Motor neuron (in vitro differentiated cells): ENCODE measurements around the gene ZNF439. TPM values are rescaled to one million over a fixed set of nuclear protein-coding genes. Genes with fewer than 3 reads are reported as not detected.
"Not testable (repeated sequence)": the region's sequence is repeated elsewhere in the genome, so short reads cannot be mapped to it uniquely, and the experiment has no call there.

Experiments used
- ATAC-seq, 8 experiments: fragments of 200-7000 bp; cut with Tn5 transposase; replicated peaks in 6 of 8; 2 replicates each; pipeline ENCODE4 v1.8.0; 2021; ENCODE audit warnings: mild to moderate bottlenecking in 8 of 8, moderate library complexity in 8 of 8
- H3K27ac ChIP-seq, 2 donors: fragments of 250-450 bp; sonication (Bioruptor Pico); 2 replicates each; pipeline ENCODE4 v1.9.0; 2021; ENCODE audit warnings: antibody characterized with exemption in 2 of 2, mild to moderate bottlenecking in 2 of 2, moderate library complexity in 1 of 2
- H3K4me1 ChIP-seq, 2 donors: fragments of 250-450 bp; sonication (Bioruptor Pico); replicated peaks in 1 of 2; 2 replicates each; pipeline ENCODE4 v1.6.1; 2021; ENCODE audit warnings: antibody characterized with exemption in 2 of 2, mild to moderate bottlenecking in 2 of 2, moderate library complexity in 1 of 2
- H3K4me3 ChIP-seq, 5 donors: fragments of 250-450 bp; sonication (Bioruptor Pico); 2 replicates each; pipeline ENCODE4 v1.9.0; 2021; ENCODE audit warnings: antibody characterized with exemption in 5 of 5, mild to moderate bottlenecking in 5 of 5, moderate library complexity in 4 of 5
- WGBS, 10 experiments: fragments of 450-650 bp; shearing (Covaris generic); methylation state at CpG; one replicate each; pipeline ENCODE4 v1.0.0; 2022; 5-methylcytosine and 5-hydroxymethylcytosine counted together
- in situ Hi-C, 9 experiments: fragments of 400-800 bp; cut with MboI; loops; one replicate each; pipeline ENCODE4 v1.15.0; 2021; ENCODE audit warnings: low sequenced_read_pairs in 9 of 9, low pct_unique_long_range_greater_than_20kb in 2 of 9; ENCODE audit not compliant: unreplicated experiment in 9 of 9
- total RNA-seq, 8 experiments: library from RNA; unstranded; fragments of 300-600 nt; gene quantifications; 2 replicates each; pipeline versions ENCODE4 v1.2.3 to v1.2.4, GENCODE V29; 2022

Gene ZNF439
- total RNA-seq, 8 experiments from 2014 or later, result 1.7 to 19.2 (median 11.0) TPM

DNA sequence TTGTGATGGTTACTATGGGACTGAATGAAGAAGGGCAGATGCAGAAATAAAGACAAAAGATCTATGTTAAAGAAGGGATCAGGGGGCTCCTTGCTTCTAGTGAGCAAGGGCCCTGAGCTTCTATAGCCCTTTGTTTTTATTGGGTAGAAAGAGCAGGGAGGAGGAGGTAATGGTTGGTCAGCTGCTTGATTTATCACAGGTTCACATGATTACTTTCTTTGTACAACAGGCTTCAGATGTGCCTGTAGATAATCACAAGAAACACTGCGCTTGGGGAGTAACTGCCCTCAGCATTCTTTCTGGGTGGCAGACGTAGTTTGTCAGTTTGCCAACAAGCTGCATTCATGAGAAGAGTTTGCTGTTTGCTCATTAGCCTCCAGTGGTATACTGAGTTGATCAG lies 4.8 kb upstream of the ZNF439 start:
- H3K4me3 ChIP-seq, result no peak overlapping the region
- peak in 5 of 8 experiments; percentile 11 to 53 (median 30) for ATAC-seq
- in situ Hi-C loops, result no loop called here
- 14 to 31% (median 30%) methylated on average over 1 to 2 of the region's 2 CpGs; no CpG with 5 or more reads in 7 of the 10 experiments for WGBS, 10 experiments
- no peak overlapping the region for H3K27ac ChIP-seq
- peaks cover 3 to 7% of the 10 kb centered on the region in 2 donors for H3K4me1 ChIP-seq

DNA sequence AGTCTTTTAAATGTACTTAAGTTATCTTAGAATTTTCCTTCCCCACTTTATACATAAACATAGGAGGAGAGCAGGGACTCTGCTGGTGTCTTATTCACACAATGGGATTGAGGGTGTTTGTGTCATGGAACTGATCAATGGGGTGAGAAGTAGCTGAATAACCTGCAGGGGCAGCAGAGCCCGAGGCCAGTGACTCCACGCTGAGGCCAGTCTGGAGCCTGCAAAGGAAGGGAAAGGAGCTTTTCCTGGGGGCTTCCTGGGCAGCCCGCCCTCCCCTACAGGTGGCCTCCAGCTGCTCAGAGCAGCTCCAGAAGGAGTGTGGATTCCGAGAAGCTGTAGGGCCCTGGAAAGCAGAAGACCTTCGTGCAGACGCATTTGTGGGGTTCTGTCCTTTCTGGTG lies 911 bp upstream of the ZNF439 start:
- H3K27ac ChIP-seq, in situ Hi-C loops, H3K4me3 ChIP-seq: not testable (repeated sequence)
- WGBS, 10 experiments, result 9 to 80% (median 47%) methylated on average over 1 to 4 of the region's 6 CpGs; no CpG with 5 or more reads in 7 of the 10 experiments
- H3K4me1 ChIP-seq, result peaks cover 7 to 11% of the 10 kb centered on the region in 2 donors
- peak in 2 of 8 experiments; percentile 5 to 10 for ATAC-seq

DNA sequence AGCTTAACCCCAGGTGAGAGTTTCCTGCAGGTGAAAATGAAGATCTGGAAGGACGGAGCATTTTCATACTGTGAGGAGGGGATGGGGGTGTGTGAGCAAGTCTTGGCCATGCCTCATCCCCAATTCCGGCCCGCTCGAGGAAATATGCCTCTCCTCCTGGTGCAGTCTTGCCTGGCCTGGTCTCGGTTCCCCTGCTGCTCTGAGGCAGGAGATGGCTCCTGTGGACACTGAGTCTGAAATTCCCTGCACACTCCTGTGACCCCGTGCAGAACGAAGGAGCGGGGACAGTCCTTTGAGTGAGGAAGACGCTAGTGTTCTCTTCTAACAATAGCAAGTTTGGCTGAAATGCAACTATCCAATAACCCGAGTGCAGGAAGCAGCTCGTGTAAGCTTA lies 329 bp upstream of the ZNF439 start:
- WGBS, 10 experiments, result 46 to 100% (median 60%) methylated on average over 1 to 11 of the region's 11 CpGs; no CpG with 5 or more reads in 5 of the 10 experiments
- Histone ChIP-seq H3K4me1 (peaks cover 7 to 11% of the 10 kb centered on the region in 2 donors), H3K27ac (peak overlapping the region; percentile 2 to 39), H3K4me3 (peak overlapping the region; percentile 50 to 79 (median 71))
- ATAC-seq, result peak in 4 of 8 experiments; percentile 5 to 32 (median 29)
- in situ Hi-C loops, result no loop called here

GRCh38 chr19:11850289-11850688 lies 1.8 kb downstream of the ZNF439 start:
- 57 to 100% (median 89%) methylated on average over 1 to 4 of the region's 4 CpGs; no CpG with 5 or more reads in 3 of the 10 experiments for WGBS, 10 experiments
- ATAC-seq, in situ Hi-C loops, H3K27ac ChIP-seq: not testable (repeated sequence)
- H3K4me1 ChIP-seq, result peaks cover 7 to 11% of the 10 kb centered on the region in 2 donors
- H3K4me3 ChIP-seq, result peak overlapping the region in 1 of 5 donors; percentile 71

DNA sequence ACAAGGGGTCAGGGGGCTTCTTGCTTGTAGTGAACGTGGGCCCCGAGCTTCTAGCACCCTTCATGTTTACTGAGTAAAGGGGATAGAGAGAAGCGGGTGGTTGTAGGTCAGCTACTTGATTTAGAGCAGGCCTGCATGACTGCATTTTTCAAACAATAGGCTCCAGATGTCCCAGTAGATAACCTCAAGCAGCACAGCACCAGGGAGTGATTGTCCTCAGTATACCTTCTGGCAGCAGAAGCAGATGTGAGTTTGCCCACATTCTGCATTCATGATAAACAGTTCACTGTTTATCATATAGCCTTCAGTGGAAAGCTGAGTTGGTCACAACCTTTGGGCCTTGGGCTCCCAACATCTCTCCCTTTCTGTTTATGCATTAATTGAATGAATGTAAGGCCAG lies 4.8 kb downstream of the ZNF439 start:
- no peak overlapping the region for H3K4me3 ChIP-seq
- WGBS, 10 experiments, result 25 to 80% (median 67%) methylated on average over 2 to 3 of the region's 3 CpGs; no CpG with 5 or more reads in 6 of the 10 experiments
- no peak overlapping the region for H3K27ac ChIP-seq
- no peak for ATAC-seq
- in situ Hi-C loops, result no loop called here
- peaks cover 4 to 5% of the 10 kb centered on the region in 2 donors for H3K4me1 ChIP-seq

- 74 to 100% (median 89%) methylated on average over 2 to 12 of the region's 12 CpGs for WGBS, 10 experiments
- no peak overlapping the region for H3K27ac ChIP-seq
- no peaks in the 10 kb centered on the region for H3K4me1 ChIP-seq
- no peak overlapping the region for H3K4me3 ChIP-seq
- in situ Hi-C loops, result no loop called here
- ATAC-seq, result no peak
Measured at GRCh38 chr19:11856596-11857250, 8.2 kb downstream of the ZNF439 start.

DNA sequence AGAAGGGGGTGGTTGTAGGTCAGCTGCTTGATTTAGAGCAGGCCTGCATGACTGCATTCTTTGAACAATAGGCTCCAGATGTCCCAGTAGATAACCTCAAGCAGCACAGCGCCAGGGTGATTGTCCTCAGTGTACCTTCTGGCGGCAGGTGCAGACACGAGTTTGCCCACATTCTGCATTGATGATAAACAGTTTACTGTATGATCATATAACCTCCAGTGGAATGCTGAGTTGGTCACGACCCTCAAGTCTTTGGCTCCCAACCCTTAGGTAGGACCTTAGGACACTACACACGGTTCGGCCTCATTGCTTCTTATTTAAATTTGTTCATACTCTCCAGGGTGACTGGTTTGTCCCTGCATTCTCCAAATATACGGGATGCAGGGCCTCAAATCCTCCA lies 12.2 kb downstream of the ZNF439 start:
- Histone ChIP-seq H3K4me3 (no peak overlapping the region), H3K4me1 (no peaks in the 10 kb centered on the region), H3K27ac (no peak overlapping the region)
- 44 to 100% (median 81%) methylated on average over 1 to 5 of the region's 7 CpGs; no CpG with 5 or more reads in 3 of the 10 experiments for WGBS, 10 experiments
- ATAC-seq, result no peak
- in situ Hi-C loops, result no loop called here

DNA sequence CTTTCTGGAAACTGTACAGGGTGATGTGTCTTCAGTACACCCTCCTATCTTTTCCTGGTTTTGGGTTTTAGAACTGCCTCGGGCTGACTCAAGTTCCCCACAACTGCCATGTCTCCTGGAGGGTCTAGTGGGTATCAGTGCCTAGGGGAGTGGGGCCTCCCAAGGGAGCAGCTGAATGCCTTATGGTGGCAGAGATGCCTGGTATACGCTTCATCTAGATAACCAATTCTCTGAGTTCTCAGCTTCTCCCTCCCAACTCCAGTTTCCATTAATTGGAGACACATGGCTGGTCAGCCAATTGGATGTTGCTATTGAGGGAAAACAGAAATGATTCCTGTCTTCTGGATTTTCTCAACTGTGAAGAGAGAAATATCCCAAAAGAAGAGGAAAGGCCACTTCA lies 12.8 kb downstream of the ZNF439 start:
- no peak for ATAC-seq
- Histone ChIP-seq H3K27ac (no peak overlapping the region), H3K4me1 (no peaks in the 10 kb centered on the region), H3K4me3 (no peak overlapping the region)
- in situ Hi-C loops, result no loop called here
- 0 to 100% (median 66%) methylated on average over 1 to 2 of the region's 2 CpGs; no CpG with 5 or more reads in 4 of the 10 experiments for WGBS, 10 experiments

DNA sequence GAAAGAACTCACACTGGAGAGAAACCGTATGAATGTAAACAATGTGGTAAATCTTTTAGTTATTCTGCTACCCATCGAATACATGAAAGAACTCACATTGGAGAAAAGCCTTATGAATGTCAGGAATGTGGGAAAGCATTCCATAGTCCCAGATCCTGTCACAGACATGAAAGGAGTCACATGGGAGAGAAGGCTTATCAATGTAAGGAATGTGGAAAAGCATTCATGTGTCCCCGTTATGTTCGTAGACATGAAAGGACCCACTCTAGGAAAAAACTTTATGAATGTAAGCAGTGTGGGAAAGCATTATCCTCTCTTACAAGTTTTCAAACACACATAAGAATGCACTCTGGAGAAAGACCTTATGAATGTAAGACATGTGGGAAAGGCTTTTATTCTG lies 19.2 kb downstream of the ZNF439 start:
- WGBS, 10 experiments, result 73 to 98% (median 92%) methylated on average over 1 to 4 of the region's 4 CpGs; no CpG with 5 or more reads in 1 of the 10 experiments
- not testable (repeated sequence) for ATAC-seq

DNA sequence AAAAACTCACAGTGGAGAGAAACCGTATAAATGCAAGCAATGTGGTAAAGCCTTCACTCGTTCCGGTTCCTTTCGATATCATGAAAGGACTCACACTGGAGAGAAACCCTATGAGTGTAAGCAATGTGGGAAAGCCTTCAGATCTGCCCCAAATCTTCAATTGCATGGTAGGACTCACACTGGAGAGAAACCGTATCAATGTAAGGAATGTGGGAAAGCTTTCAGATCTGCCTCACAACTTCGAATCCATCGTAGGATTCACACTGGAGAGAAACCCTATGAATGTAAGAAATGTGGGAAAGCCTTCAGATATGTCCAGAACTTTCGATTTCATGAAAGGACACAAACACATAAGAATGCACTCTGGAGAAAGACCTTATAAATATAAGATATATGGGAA lies 19.7 kb downstream of the ZNF439 start:
- H3K4me1 ChIP-seq, result no peaks in the 10 kb centered on the region
- H3K4me3 ChIP-seq, result no peak overlapping the region
- H3K27ac ChIP-seq, result no peak overlapping the region
- WGBS, 10 experiments, result 71 to 94% (median 84%) methylated on average over 2 to 8 of the region's 8 CpGs
- no peak for ATAC-seq
- in situ Hi-C loops, result no loop called here

More for the DNA sequence above, 19.2 kb downstream of the ZNF439 start:
- H3K4me1 ChIP-seq, H3K4me3 ChIP-seq, H3K27ac ChIP-seq, in situ Hi-C loops: not testable (repeated sequence)

DNA sequence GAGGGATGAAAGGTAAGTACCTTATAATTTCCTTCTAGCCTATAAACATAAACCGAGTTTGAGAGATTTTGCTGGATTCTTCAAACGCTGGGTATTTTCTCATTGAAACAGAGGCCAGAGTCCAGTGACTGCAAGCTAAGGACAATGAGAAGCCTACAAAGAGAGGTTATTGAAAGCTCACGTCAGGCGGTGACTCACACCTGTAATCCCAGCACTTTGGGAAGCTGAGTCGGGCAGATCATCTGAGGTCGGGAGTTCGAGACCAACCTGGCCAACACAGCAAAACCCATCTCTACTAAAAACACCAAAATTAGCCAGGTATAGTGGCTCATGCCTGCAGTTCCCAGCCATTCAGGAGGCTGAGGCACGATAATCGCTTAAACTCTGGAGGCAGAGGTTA lies 24.1 kb downstream of the ZNF439 start:
- in situ Hi-C loops, result no loop called here
- 76 to 100% (median 85%) methylated on average over 1 to 8 of the region's 9 CpGs; no CpG with 5 or more reads in 1 of the 10 experiments for WGBS, 10 experiments
- H3K27ac ChIP-seq, result no peak overlapping the region
- H3K4me1 ChIP-seq, result no peaks in the 10 kb centered on the region
- no peak overlapping the region for H3K4me3 ChIP-seq
- no peak for ATAC-seq

DNA sequence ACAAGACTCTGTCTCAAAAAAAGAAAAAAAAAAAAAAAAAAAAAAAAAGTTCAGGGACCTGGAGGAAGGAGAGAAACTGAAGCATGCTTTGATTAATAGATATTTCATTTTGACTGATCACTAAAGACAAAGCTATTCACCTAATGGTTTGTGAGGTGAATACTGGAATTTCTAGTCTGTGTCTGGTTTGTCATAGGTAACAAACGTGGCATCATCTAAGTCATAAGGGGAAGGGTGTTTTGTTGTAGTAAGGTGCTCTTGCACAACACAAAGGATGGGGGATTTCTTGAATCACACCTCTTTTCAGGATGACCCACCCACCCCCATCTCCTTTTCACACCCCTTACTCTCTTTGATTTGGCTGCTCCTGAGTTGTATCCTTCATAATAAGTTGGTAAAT lies 25.2 kb downstream of the ZNF439 start:
- WGBS, 10 experiments, result 14 to 67% (median 50%) methylated on average over 1 of the region's 1 CpG; no CpG with 5 or more reads in 3 of the 10 experiments
- H3K4me3 ChIP-seq, result no peak overlapping the region
- H3K4me1 ChIP-seq, result no peaks in the 10 kb centered on the region
- in situ Hi-C loops, result no loop called here
- H3K27ac ChIP-seq, result no peak overlapping the region
- no peak for ATAC-seq

DNA sequence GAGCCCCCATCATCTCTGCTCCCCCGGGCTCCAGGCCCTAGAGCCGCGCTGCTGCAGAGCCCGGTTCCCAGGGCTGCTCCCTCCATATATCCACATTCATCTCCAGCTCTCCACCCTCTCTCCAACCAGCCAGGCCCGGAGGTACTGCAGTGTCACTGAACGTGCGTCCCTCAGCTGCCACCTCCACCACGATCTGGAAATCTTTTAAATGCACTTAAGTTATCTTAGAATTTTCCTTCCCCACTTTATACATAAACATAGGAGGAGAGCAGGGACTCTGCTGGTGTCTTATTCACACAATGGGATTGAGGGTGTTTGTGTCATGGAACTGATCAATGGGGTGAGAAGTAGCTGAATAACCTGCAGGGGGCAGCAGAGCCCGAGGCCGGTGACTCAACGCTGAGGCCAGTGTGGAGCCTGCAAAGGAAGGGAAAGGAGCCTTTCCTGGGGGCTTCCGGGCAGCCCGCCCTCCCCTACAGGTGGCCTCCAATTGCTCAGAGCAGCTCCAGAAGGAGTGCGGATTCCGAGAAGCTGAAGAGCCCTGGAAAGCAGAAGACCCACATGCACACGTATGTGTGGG lies 31.3 kb downstream of the ZNF439 start:
- 33 to 100% (median 74%) methylated on average over 1 to 11 of the region's 16 CpGs; no CpG with 5 or more reads in 4 of the 10 experiments for WGBS, 10 experiments
- in situ Hi-C loops, H3K4me3 ChIP-seq, H3K4me1 ChIP-seq, H3K27ac ChIP-seq: not testable (repeated sequence)
- ATAC-seq, result peak in 5 of 8 experiments; percentile 43 to 80 (median 47)
